NCI-H187 treated with DMSO at 0.1 percent for 48 hours (cell line): Measurements from ENCODE around the gene BHMT.

Experiments
- DNase-seq: peaks from one replicate; lab custom pipeline; 2025; lab: John Stamatoyannopoulos, UW

BHMT gene, protein sequence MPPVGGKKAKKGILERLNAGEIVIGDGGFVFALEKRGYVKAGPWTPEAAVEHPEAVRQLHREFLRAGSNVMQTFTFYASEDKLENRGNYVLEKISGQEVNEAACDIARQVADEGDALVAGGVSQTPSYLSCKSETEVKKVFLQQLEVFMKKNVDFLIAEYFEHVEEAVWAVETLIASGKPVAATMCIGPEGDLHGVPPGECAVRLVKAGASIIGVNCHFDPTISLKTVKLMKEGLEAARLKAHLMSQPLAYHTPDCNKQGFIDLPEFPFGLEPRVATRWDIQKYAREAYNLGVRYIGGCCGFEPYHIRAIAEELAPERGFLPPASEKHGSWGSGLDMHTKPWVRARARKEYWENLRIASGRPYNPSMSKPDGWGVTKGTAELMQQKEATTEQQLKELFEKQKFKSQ

DNA sequence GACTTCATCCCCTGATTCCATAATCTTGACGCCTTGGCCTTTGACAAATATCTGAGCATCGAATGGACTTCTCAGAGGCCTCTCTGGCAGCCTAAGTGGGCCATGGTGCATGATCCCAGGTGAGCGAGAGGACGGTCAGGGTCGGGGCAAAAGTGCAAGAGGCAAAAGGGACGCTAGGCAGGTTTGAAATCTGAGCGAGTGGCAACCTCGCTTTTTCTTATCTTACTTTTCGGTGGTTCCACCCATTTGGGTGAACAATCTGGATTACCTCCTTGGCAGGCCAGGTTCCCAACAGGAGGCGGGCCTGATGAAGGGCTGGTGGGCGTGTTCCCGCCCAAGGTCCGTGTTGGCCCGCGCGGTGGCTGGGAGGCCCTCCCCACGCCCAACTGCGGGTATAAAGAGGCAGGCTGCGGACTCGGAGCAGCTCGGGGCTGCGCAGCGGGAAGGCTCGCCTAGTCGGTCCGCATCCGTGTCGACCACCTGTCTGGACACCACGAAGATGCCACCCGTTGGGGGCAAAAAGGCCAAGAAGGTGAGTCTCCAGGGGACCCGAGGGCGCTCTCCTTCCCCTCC, at the start of gene BHMT:
Gene BHMT, plus strand, starts transcription at position 423 of the 573 bp plus-strand sequence. Its CDS starts 77 bp downstream, at position 500.
- no peak for DNase-seq

DNA sequence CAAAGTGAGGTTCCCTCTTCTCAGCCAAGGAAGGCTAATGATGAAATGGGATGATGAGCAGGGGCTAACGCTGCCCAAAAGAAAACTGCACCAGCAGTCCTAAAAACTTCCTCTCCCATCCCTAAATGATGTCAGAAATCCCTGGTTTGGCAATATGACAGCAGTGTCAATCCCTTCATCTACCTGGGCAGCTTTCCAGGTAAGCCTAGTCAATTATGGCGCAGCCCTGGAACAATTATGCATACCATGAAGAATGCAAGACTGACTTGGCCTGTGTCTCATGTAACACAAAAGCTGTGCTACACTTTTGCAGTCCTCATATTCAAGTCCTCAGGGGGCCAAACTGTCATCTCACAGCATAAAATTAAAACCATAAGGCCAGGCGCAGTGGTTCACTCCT, 49.2 kb upstream of the BHMT start:
- DNase-seq: no peak

DNA sequence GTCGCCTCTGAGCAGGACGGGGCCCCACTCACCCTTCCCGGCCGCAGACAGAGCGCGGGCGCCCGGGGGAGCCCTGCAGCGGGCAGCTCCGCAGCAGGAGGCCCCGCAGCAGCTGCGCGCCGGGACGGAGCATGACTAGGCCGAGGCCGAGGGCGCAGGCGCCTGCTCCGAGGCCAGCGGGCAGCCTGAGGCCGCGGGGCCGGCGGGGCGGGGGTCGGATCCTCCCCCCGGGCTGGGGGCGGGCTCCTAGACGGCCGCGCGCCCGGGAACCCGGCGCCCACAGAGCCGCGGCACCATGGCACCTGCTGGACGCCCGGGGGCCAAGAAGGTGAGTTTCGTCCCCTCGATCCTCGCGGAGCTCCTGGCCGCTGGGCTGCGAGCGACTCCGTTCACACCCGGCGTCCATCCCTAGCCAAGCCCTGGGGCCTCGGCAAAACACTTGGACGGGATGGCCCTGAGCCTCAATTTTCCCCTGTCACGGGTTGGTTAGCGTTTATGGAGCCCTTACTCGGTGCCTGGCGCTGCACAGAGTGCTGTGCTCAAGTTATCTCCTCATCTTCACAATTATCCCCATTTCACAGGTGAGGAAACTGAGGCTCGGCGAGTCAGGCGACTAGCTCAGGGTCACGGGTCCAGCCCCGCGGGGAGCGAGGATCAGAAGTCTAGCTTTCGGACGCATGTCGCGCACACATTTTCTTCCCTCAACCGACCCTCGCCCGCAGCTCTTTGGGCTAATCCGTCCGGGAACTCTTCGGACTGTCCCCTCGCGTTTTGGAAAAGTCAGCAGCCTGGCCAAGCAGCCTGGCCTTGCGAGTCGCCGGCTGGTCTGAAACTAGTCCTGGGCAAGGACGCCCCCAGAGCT, 41.9 kb upstream of the BHMT start, which contains the start of the genes BHMT2 and DMGDH:
Gene BHMT2, plus strand, starts transcription at position 280 of the 862 bp plus-strand sequence. Its CDS starts 16 bp downstream, at position 296.
Gene DMGDH, minus strand, starts transcription at position 187 of the 862 bp plus-strand sequence. Its CDS starts 54 bp downstream, at position 133.
- DNase-seq: no peak

DNA sequence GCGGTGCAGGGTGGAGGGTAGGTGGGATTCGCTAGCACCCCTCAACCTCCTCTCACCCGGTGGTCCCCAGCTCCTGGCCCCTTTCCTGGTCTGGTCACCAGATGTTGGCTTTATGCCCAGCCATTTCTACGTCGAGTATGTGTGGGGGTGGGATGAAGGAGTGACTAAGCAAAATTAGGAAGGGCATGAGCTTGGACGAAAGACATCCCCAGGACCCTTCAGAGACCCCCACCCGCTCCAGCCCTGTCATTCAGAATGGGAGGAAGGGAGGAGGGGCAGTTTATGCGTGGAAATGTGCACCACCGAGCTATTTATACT, 41.3 kb upstream of the BHMT start:
- DNase-seq: no peak

DNA sequence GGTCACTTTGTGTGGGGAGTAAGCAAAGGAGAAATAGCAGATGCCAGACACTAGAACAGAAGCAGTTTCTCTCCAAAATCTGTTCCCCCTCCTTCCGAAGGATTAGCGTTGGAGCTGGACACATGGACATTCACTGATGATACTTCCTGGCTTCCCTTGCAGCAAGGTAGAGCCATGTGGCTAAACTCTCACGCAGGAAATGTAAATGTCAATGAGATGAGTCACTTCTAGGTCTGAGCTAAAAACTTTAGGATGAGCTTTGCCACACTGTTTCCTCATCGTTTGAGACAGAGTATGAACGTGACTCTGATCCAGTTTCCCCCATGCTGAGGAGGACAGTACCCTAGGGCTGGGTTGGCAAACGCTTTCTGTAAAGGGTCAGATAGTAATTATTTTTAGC, 37.0 kb upstream of the BHMT start:
- DNase-seq: no peak

DNA sequence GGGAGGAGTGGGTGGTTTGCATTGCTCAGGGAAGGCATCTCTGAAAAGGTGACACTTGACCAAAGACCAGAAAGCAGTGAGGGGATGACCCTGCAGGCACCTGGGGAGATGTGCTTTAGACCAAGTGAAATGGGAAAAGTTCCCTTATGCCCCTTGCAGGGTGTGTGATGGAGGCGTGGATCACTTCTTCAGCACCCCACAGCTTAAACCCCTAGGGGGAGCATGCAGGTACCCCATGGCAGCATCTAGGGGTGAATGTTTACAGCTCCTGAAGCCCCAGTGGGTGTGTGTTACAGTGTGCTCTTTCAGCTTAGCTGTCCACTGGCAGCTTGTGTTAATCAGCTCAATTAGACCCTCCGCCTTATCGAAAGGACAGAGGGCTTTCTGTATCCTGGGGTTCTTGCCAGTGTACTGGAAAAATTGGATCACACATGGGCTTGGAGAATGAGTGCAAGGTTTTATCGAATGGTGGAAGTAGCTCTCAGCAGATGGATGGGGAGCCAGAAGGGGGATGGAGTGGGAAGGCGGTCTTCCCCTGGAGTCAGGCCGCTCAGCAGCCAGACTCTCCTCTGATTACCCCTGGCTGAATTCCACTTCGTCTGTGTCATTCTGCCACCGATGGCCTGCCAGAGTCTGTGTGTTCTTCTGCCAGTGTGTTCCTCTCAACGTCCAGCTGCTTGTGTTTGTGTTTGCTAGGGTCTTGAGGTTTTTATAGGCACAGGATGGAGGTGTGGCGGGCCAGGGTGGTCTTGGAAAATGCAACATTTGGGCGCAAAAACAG, 35.8 kb upstream of the BHMT start:
- no peak for DNase-seq

DNA sequence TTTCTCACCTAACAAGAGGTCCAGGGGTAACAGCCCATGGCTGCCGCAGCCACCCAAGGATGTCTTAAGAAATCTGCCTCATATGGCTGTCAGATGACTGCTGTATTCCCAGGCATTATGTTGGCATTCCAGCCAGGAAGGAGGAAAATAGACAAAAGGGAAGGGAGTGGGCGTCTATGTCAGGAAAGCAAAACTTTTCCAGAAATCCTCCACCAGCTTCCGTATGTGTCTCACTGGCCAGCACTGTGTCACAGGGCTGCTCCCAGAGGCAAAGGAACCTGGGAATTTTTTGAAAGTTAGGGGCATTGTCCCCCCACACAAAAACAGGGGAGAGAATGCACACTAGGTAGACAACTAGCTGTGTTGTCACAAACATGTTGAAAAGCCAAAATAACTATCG, 34.8 kb upstream of the BHMT start:
- DNase-seq: no peak

DNA sequence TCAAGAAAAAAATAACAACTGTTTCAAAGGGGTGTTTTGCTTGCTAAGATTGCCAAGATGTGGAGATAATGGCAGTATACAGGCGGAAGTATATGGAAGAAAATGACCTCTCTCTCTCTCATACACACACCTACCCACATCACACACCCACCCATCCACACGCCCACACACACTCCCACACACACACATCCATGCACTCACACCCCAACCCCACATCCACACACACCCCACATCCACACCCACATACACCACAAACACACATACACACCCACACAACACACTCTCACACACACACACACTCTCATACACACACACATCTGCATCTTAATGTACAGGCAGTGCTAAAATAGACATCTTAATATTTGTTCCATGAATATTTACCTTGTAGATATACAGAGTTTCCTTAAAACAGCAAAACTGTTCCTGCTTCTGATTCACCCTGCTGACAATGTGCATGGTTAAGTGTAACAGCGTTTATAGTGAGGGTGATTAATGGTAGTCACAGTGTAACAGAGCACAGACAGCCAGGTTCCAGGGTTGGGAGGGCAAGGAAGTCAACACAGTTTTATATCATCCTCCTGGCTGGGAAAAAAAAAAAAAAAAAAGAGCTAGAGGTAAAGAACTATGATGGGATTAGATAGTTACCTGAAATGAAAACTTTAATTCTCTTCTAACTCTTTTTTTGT, 33.8 kb upstream of the BHMT start:
- no peak for DNase-seq

DNA sequence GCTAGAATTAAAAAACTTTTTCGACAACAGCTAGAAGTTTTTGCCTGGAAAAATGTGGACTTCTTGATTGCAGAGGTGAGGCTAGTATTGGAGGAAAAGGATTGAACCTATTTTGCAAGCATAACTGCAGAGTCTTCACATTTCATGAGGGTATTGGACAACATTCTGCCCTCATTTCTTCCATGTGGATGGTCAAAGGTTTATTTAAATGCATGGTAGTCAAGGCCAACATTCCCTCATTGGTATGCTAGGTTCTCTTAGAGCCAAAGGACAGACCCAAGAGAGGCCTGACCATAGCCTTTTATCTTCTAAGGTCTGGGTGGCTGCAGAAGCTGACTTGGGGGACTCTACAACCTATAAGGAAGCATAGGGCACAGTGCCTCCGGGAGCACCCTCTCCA, 30.8 kb upstream of the BHMT start:
- DNase-seq: no peak

DNA sequence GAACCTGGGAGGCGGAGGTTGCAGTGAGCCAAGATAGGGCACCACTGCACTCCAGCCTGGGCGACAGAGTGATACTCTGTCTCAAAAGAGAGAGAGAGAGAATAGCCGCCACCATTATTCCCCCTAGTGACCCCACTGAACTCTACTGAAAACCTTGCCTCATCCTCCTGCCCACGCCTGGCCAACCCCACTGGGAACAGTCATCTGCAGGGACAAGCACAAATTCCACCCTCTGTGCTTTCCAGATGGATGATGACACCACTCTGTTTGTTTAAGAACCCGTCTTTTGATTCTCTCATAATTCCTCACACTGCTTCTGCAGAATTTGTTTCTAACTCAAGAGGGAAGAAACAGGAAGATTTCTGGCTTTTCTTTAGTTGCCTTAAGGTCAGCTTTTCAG, 29.8 kb upstream of the BHMT start:
- DNase-seq: no peak

DNA sequence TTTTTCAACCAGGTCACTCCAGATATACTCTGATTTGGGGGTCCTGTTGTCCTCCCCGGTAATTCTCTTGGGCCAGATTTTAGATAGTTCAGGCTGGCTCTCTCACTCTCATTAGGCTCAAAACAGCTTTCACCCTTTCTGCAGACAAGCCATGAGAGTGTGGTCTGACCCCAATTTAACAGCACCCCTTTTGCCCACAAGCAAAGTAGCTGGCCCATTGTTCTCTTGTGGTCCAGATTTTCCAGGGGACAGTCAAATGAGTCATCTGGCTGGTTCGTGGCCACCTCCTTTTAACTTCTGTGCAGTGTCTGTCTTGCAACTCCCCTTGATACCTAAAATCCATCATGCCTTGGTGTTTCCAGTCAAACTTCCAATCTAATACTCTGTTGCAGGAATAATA, 25.5 kb upstream of the BHMT start:
- no peak for DNase-seq

DNA sequence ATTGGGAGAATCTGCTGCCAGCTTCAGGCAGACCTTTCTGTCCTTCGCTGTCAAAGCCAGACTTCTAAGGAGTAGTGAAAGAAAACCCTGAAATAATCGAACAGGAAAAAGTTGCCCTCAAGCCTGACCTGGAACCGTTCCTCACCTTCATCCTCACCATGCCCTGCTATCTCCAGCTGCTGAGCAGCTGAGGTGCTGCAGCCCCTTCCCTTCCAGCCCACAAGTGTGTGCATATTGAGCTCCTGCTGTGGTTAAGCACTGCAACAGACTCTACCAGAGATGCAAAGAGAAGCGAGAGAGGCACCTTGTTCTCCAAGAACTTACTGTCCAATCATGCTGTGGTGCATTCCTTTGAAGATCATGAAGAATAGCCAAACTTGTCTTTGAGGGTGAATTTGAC, 23.1 kb upstream of the BHMT start:
- DNase-seq: no peak

DNA sequence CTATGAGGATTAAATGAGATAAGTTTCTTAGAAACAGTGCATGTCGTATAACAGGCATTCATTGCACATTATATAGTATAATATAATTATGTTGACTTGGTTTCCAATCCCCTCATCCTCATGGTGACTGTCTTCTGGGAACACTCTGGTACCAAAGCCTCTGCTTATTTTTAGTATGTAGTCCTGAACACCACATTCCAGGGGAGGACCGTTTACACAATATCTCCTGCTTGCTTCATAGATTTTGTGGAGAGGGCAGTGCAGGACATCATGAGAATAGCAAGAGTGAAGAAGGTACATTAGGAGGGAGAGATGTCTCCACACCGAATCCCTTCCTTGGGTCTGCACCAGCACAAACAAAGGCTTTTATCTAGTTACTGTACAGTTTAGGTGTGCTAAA, 20.5 kb upstream of the BHMT start:
- no peak for DNase-seq

DNA sequence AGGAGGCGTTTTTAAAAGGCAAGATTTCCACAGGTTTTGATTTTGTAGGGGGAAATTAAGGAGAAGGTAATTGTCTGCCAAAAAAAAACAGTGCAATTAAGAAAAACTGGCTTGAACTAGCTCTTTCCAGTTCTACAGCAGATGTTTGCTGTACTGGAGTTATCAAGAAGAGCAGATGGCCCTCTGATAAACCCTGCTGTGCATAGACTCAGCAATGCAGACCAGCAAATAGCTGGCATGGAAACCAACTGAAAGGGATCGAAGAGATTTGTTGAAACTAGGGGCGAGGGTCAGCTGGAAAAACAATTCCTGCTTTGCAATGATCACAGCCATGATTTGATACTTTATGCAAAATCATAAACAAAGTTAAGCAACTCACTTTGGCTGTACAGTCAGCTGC, 17.8 kb upstream of the BHMT start:
- DNase-seq: no peak

DNA sequence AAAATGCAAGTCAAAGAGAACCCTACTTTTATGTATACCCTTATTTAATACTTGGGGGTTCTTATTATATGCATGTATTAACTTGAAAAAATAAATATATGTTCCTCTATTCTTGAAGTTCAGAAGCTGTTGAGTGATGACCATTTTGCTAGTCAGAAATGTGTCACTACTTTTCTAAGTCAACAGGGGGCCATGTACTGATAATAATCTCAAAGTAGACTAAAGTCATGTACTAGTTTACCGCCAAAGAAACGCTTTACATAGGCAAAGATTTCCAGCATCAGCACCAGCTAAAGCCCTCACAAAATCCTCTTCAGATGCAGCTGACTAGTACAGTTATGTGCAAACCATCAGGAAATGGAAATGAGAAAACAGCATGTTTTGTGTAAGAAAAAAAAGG, 5.7 kb upstream of the BHMT start:
- DNase-seq: no peak

DNA sequence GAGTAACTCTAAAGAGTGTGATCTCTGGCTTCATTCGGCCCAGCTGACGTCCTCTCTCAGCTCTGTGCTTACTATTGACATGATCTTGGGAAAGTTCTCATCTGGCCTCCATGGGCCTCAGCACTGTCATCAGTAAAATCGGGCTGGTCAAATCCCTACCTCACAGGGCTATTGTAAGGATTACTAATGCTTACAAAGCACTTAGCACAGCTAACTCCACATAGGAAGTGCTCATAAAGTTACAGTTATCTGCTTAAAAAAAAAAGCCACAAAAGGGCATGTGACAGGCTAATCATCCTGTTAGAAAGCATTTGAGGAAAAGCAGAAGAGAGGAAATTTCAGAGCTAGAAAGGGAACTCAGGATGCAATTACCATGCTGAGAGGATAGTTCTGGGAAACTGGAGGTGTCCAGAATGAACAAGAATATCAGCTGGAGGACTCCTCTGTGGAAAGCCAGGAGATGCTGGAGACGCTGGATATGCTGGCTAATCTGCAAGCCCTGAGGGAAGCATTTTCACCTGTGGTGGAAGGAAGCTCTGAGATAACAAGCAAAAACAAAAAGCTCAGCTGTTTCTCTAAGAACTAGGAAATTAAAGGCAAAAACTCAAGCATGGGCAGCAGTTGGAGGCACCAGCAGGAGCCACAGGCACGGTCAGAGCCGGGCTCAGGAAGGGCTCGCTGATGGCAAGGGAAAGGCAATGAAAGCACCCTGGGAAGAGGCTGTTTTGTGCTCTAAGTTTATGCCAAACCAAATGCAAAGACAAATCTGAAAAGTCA, 4.4 kb upstream of the BHMT start:
- no peak for DNase-seq

DNA sequence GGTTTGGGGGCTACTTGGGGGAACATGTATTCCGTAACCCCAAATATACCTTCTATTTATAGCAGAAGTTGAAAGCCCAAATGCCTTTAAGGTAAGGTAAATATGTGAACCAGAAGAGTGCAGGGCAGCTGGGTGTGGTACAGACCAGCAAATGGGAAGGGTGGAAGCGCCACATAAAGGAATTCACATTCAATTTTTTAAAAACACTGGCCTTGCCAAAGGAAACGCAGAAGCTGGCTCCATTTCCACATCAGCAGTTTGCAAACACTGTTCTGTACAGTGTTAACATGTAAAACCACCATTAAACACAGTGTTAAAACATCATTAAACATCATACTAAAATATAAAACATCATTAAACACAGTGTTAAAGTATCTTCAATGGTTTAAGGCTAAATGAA, 3.5 kb upstream of the BHMT start:
- no peak for DNase-seq

DNA sequence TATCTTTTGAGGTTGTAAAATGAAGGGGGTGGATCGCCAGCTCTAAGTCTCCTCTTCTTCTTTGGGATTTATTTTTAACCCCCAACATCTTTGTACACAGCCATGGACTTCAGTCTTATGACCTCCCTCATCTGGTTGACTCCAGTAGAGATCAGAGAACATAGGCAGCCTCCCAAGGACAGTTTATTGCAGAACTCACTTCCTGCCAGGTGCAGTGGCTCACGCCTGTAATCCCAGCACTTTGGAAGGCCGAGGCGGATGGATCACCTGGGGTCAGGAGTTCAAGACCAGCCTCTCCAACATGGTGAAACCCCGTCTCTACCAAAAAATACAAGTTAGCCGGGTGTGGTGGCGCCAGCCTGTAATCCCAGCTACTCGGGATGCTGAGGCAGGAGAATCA, 2.8 kb upstream of the BHMT start:
- no peak for DNase-seq

DNA sequence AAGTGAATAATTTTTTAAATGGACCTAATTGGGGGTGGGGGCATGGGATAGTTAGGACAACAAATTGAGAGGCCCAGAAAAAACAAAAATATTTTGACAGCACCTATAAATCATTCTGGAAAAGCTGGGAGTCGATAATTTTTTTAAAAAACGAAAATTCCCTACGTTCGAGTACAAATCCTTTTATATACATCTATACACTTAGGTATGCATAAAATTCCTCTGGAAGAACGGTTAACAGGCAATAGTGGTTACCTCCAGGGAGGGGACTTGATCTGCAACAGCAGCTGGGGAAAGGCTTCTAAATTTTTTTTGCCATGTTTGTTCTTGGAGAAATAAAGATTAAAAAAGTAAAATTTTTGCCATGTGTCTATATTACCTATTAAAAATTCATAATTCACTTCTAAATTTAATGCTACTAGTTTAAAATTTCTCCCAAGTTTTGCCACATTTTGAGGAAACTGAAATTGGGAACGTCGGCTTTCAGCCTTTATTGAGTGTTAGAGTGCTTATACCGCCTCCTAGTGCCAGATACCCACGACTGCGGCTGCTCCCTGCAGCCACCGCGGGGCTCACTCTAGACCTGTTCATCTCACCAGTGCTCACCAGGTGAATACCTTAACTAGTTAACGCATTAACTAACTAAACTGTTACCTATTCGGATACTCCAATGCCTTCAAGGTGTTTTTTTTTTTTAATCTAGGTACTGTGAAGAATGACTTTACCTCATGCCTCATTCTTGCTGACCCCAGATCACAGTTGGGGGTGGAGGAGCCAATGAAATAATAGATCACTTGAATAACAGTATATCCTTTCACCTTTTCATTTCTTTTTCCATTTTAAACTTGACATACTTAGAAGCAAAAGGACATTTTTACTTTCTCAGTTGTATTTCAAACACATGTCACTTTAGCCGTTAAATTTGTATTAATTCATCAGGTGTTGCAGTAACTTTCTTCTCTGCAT, 1.8 kb upstream of the BHMT start:
- DNase-seq: no peak
